T-helper 1 cell treated with Interleukin-12 subunit alpha and Interleukin-12 subunit beta and Interleukin-4 antibody, amounts not matched to agents 30 μg/mL and 1 μg/mL, for 36 hours (primary cell): Measurements from ENCODE around the gene NUP210L.
A peak's percentile ranks its signal among the peaks of the same experiment; 100 is the strongest.

Experiments used
- H3K27ac Mint-ChIP-seq: one replicate; pipeline ENCODE4 v1.8.0; 2021; ENCODE audit warnings: mild to moderate bottlenecking, mixed read lengths
- H3K27me3 Mint-ChIP-seq: one replicate; pipeline ENCODE4 v1.8.0; 2021; ENCODE audit warnings: low read depth, mixed read lengths
- H3K36me3 Mint-ChIP-seq: one replicate; pipeline ENCODE4 v1.8.0; 2021; ENCODE audit warnings: low read depth, mixed read lengths
- H3K4me1 Mint-ChIP-seq: one replicate; pipeline ENCODE4 v1.8.0; 2021; ENCODE audit warnings: low read depth, mixed read lengths
- H3K4me3 Mint-ChIP-seq: one replicate; pipeline ENCODE4 v1.8.0; 2021; ENCODE audit warnings: mild to moderate bottlenecking, moderate library complexity, mixed read lengths
- H3K9me3 Mint-ChIP-seq: one replicate; pipeline ENCODE4 v1.8.0; 2021; ENCODE audit warnings: mixed read lengths

Gene NUP210L

DNA sequence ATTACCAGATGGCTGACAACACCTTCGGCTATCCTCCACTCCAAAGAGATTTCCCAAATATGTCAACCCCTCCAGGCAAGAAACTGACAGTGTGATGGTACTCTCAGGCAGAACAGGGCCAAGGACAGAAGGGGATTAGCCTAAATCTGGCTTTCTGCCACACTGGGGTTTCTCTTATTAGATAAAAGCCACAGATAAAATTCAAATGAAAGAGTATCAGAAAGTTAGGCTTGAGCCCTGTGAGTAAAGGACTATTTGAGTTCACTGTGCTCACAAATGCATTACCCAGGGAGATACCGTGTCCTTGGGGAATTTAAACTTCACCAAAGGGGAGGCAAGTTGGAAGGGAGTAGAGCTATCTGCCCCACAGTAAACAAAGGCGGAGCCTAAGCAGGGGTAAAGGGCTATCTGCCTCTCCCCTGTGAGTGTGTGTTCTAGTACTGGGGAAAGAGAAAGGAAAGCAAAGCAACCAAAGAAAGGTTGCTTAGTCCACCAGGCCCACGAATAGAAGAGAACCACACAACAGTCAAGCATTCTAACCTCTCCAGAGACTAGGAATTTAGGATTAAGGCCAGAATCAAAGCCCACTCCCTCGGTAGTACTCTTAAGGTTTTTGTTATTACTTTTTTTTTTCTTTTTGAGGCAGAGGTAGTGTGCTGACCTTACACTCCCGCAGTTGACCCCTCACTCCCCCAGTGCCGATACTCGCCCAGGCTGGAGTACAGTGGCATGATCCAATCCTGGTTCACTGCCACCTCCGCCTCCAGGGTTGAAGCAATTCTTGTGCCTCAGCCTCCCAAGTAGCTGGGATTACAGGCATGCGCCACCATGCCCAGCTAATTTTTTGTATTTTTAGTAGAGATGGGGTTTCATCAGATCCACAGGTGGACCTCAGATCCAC is 24.3 kb upstream of the NUP210L start:
- Mint-ChIP-seq H3K36me3 (peaks cover 58% of the 10 kb centered on the region), H3K4me3 (peak overlapping the region; percentile 84), H3K27ac (peak overlapping the region; percentile 78), H3K9me3 (no peaks in the 10 kb centered on the region), H3K4me1 (peaks cover 60% of the 10 kb centered on the region), H3K27me3 (no peaks in the 10 kb centered on the region)

GRCh38 chr1:154178013-154178412 is 23.1 kb upstream of the NUP210L start:
- peaks cover 56% of the 10 kb centered on the region for H3K36me3 Mint-ChIP-seq
- peak overlapping the region; percentile 53 for H3K4me3 Mint-ChIP-seq
- H3K27me3 Mint-ChIP-seq: no peaks in the 10 kb centered on the region
- peak overlapping the region; percentile 43 for H3K27ac Mint-ChIP-seq
- peaks cover 58% of the 10 kb centered on the region for H3K4me1 Mint-ChIP-seq
- no peaks in the 10 kb centered on the region for H3K9me3 Mint-ChIP-seq

DNA sequence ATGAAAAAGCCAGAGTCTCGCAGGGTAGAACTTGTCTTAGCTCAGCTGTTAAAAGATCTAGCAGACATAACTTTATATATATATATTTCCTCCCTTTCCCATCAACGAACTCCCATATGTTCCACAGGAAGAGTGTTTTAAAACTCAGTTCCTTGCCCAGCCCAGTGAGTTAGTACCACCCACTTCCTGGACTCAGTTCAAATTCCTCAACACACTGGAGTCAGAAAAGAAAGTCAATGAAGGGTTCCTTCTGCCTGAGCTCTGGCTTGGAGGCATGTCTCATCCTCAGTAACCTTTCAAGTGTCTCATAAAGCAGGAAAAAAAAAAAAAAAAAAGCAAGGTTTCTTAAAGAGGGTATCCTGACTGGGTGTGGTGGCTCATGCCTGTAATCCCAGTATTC is 21.5 kb upstream of the NUP210L start:
- no peaks in the 10 kb centered on the region for H3K27me3 Mint-ChIP-seq
- H3K4me3 Mint-ChIP-seq: peak overlapping the region; percentile 25
- peaks cover 66% of the 10 kb centered on the region for H3K4me1 Mint-ChIP-seq
- no peaks in the 10 kb centered on the region for H3K9me3 Mint-ChIP-seq
- peak overlapping the region; percentile 23 for H3K27ac Mint-ChIP-seq
- H3K36me3 Mint-ChIP-seq: peaks cover 60% of the 10 kb centered on the region

DNA sequence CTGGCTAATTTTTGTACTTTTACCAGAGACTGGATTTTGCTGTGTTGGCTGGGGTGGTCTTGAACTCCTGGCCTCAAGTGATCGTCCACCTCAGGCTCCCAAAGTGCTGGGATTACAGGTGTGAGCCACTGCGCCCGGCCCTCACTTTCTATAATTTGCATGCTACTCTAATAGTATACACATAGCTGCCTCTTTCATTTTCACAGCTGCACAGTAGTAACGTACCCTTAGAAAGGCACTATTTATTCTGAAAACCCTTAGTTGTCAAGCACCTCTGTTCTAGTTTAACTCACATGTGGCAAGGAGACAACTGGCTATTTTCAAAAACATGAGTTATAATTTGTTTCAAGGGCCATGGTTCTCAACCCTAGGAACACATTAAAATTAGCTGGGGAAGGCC is 19.8 kb upstream of the NUP210L start:
- Mint-ChIP-seq H3K4me3 (no peak overlapping the region), H3K27me3 (no peaks in the 10 kb centered on the region), H3K27ac (no peak overlapping the region), H3K36me3 (peaks cover 63% of the 10 kb centered on the region), H3K4me1 (peaks cover 62% of the 10 kb centered on the region), H3K9me3 (no peaks in the 10 kb centered on the region)

- H3K36me3 Mint-ChIP-seq: peaks cover 59% of the 10 kb centered on the region
- H3K9me3 Mint-ChIP-seq: no peaks in the 10 kb centered on the region
- H3K27me3 Mint-ChIP-seq: no peaks in the 10 kb centered on the region
- H3K27ac Mint-ChIP-seq: no peak overlapping the region
- no peak overlapping the region for H3K4me3 Mint-ChIP-seq
- H3K4me1 Mint-ChIP-seq: peaks cover 40% of the 10 kb centered on the region
Measured at GRCh38 chr1:154171880-154172279, 17.0 kb upstream of the NUP210L start.

DNA sequence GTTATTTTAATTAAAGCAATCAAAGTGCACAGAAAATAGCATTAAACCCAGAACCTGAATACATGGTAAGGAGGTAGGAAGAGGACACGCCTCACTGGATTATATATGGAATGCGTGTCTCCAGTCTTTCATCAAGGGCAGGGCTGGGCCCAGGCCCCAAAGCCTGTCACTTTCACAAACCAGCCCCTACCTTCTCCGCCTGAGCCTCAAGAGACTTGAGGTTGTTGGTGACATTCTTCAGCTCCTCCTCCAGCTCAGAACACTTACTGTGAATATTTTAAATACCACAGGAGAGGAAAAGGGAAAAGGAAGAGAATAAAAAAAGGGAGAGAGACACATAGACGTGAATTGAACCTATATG is 16.3 kb upstream of the NUP210L start:
- Mint-ChIP-seq H3K36me3 (peaks cover 58% of the 10 kb centered on the region), H3K27ac (peak overlapping the region; percentile 60), H3K9me3 (no peaks in the 10 kb centered on the region), H3K4me1 (peaks cover 36% of the 10 kb centered on the region), H3K4me3 (no peak overlapping the region), H3K27me3 (no peaks in the 10 kb centered on the region)

- Mint-ChIP-seq H3K4me1 (peaks cover 38% of the 10 kb centered on the region), H3K4me3 (no peak overlapping the region), H3K27me3 (no peaks in the 10 kb centered on the region), H3K9me3 (no peaks in the 10 kb centered on the region), H3K27ac (peak overlapping the region; percentile 60), H3K36me3 (peaks cover 61% of the 10 kb centered on the region)
Measured at GRCh38 chr1:154170547-154171222, 15.8 kb upstream of the NUP210L start.

- H3K9me3 Mint-ChIP-seq: no peaks in the 10 kb centered on the region
- peaks cover 41% of the 10 kb centered on the region for H3K4me1 Mint-ChIP-seq
- no peak overlapping the region for H3K27ac Mint-ChIP-seq
- H3K36me3 Mint-ChIP-seq: peaks cover 77% of the 10 kb centered on the region
- no peaks in the 10 kb centered on the region for H3K27me3 Mint-ChIP-seq
- no peak overlapping the region for H3K4me3 Mint-ChIP-seq
Measured at GRCh38 chr1:154167461-154167860, 12.6 kb upstream of the NUP210L start.

GRCh38 chr1:154166207-154166606 is 11.3 kb upstream of the NUP210L start:
- H3K27me3 Mint-ChIP-seq: no peaks in the 10 kb centered on the region
- peaks cover 73% of the 10 kb centered on the region for H3K36me3 Mint-ChIP-seq
- H3K9me3 Mint-ChIP-seq: no peaks in the 10 kb centered on the region
- H3K4me3 Mint-ChIP-seq: no peak overlapping the region
- no peak overlapping the region for H3K27ac Mint-ChIP-seq
- peaks cover 31% of the 10 kb centered on the region for H3K4me1 Mint-ChIP-seq

DNA sequence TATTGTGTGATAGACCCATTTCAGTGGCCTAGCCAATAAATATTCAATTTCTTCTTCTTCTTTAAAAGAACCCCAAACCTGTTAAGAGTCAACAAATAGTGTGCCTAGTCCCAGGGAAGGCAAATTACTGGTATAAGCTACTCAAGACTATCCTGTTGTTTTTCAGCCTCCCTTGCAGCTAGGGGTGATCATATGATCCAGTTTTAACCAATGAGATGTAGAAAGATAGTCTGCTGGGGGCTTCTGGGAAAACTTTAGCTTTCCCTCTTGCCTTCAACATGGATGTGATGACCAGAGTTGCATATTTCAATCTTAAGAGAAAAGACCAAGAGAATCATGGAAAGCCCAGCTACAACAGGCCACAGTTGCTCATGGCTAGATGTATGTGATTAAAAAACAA is 4.7 kb upstream of the NUP210L start:
- peaks cover 7% of the 10 kb centered on the region for H3K9me3 Mint-ChIP-seq
- H3K36me3 Mint-ChIP-seq: peaks cover 77% of the 10 kb centered on the region
- no peak overlapping the region for H3K4me3 Mint-ChIP-seq
- peaks cover 60% of the 10 kb centered on the region for H3K4me1 Mint-ChIP-seq
- no peaks in the 10 kb centered on the region for H3K27me3 Mint-ChIP-seq
- H3K27ac Mint-ChIP-seq: peak overlapping the region; percentile 61

GRCh38 chr1:154158307-154159125 is 3.6 kb upstream of the NUP210L start:
- Mint-ChIP-seq H3K27ac (peak overlapping the region; percentile 95), H3K36me3 (peaks cover 74% of the 10 kb centered on the region), H3K27me3 (no peaks in the 10 kb centered on the region), H3K9me3 (peaks cover 7% of the 10 kb centered on the region), H3K4me3 (peak overlapping the region; percentile 81), H3K4me1 (peaks cover 61% of the 10 kb centered on the region)

GRCh38 chr1:154157520-154158306 is 2.8 kb upstream of the NUP210L start:
- H3K4me1 Mint-ChIP-seq: peaks cover 57% of the 10 kb centered on the region
- H3K9me3 Mint-ChIP-seq: peaks cover 7% of the 10 kb centered on the region
- peak overlapping the region; percentile 81 for H3K4me3 Mint-ChIP-seq
- H3K27ac Mint-ChIP-seq: peak overlapping the region; percentile 95
- no peaks in the 10 kb centered on the region for H3K27me3 Mint-ChIP-seq
- peaks cover 65% of the 10 kb centered on the region for H3K36me3 Mint-ChIP-seq

DNA sequence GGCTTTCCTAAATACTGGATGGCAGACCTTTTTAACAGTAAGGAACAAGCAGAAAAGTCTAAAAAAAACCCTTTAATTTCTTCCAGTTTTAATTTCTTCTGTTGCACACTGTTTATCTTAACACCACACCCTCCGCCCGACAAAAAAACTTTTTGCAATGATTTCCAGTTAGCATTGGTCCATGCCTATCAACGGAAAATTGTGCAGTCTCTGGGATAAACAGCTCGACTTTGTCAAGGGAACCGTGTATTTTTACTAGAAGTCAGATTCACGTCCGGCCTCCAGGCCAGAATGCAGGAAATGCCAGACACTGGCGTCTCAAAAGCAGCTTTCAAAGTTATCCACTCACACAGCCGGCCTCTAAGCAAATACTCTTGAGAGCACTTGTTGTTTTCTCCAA is 378 bp upstream of the NUP210L start:
- Mint-ChIP-seq H3K36me3 (peaks cover 50% of the 10 kb centered on the region), H3K4me3 (no peak overlapping the region), H3K4me1 (peaks cover 53% of the 10 kb centered on the region), H3K27me3 (no peaks in the 10 kb centered on the region), H3K9me3 (peaks cover 5% of the 10 kb centered on the region), H3K27ac (peak overlapping the region; percentile 64)

GRCh38 chr1:154154053-154154452 is 820 bp downstream of the NUP210L start:
- H3K4me1 Mint-ChIP-seq: peaks cover 44% of the 10 kb centered on the region
- H3K36me3 Mint-ChIP-seq: peaks cover 40% of the 10 kb centered on the region
- H3K9me3 Mint-ChIP-seq: no peaks in the 10 kb centered on the region
- H3K27me3 Mint-ChIP-seq: no peaks in the 10 kb centered on the region
- peak overlapping the region; percentile 67 for H3K27ac Mint-ChIP-seq
- no peak overlapping the region for H3K4me3 Mint-ChIP-seq
